ENCODE measurements around the gene ATG5. TPM values are rescaled to one million over a fixed set of nuclear protein-coding genes. Genes with fewer than 3 reads are reported as not detected.

The ATG5 gene
- polyA plus RNA-seq, 1 of the 3 experiments (the other 2 are of a cell fraction) = 15.5 TPM

DNA sequence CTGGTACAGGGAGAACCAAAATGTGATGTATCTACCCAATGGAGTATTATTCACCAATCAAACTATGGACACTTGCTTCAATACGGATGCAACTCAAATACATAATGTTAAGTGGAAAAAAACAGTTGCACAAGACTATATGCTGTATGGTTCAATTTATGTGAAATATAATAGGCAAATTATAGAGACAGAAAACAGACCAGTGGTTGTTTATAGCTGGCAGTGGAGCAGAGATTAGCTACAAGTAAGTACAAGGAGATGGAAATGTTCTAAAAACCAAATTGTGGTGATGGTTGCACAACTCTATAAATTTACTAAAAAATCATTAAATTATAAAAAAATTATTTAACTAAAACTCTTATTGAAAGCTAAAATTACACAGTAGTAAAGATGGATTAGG is 126.2 kb downstream of the ATG5 start:
- Histone ChIP-seq H3K27ac (ENCODE audit: low read depth in 2 of 2, low read length in 1 of 2) (peak overlapping the region in 1 of 2 experiments; percentile 68; a peak in 2 of 4 replicates), H3K9ac (no peak overlapping the region), H3K4me1 (ENCODE audit: control insufficient read depth in 1 of 2, insufficient read depth in 2 of 2, low read depth in 1 of 2, low read length in 1 of 2) (peaks cover 0 to 3% of the 10 kb centered on the region in 2 experiments; a peak in 2 of 4 replicates), H3K4me2 (no peak overlapping the region), H3K9me3 (no peaks in the 10 kb centered on the region), H3K9me2 (no peaks in the 10 kb centered on the region), H3K36me3 (replicated peaks in 1 of 2; ENCODE audit: control insufficient read depth in 1 of 2, insufficient read depth in 2 of 2, low read length in 1 of 2) (peaks cover 7 to 30% of the 10 kb centered on the region in 2 experiments), H4K20me1 (ENCODE audit: insufficient read depth) (no peaks in the 10 kb centered on the region), H2AFZ (ENCODE audit: low read depth) (no peak overlapping the region), H3K27me3 (ENCODE audit: insufficient read depth) (no peaks in the 10 kb centered on the region), H3K79me2 (ENCODE audit: insufficient read depth) (peaks cover 3% of the 10 kb centered on the region), H3F3A (replicated peaks; ENCODE audit: insufficient read depth) (peaks cover 16% of the 10 kb centered on the region), H3K4me3 (ENCODE audit: low read depth in 2 of 2, low read length in 1 of 2) (no peak overlapping the region)
- TF ChIP-seq FOXM1 (IDR thresholded peaks at IDR 0.05; ENCODE audit: low read depth) = no peak
- no peak for TF ChIP-seq FOXJ3 (CRISPR knock-in tag; IDR thresholded peaks at IDR 0.05)
- no peak for TF ChIP-seq GABPA (IDR thresholded peaks at IDR 0.05; ENCODE audit: low read depth)
- no peak for TF ChIP-seq RAD21 (IDR thresholded peaks at IDR 0.05; ENCODE audit: low read length)
- TF ChIP-seq NFIC (IDR thresholded peaks at IDR 0.05; ENCODE audit: borderline replicate concordance) = no peak
- TF ChIP-seq TAF1 (IDR thresholded peaks at IDR 0.05; ENCODE audit: borderline replicate concordance, low read depth, low read length) = no peak
- TF ChIP-seq, protein P1, sequence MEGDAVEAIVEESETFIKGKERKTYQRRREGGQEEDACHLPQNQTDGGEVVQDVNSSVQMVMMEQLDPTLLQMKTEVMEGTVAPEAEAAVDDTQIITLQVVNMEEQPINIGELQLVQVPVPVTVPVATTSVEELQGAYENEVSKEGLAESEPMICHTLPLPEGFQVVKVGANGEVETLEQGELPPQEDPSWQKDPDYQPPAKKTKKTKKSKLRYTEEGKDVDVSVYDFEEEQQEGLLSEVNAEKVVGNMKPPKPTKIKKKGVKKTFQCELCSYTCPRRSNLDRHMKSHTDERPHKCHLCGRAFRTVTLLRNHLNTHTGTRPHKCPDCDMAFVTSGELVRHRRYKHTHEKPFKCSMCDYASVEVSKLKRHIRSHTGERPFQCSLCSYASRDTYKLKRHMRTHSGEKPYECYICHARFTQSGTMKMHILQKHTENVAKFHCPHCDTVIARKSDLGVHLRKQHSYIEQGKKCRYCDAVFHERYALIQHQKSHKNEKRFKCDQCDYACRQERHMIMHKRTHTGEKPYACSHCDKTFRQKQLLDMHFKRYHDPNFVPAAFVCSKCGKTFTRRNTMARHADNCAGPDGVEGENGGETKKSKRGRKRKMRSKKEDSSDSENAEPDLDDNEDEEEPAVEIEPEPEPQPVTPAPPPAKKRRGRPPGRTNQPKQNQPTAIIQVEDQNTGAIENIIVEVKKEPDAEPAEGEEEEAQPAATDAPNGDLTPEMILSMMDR (IDR thresholded peaks at IDR 0.05) = no peak
- no peak for TF ChIP-seq POLR2AphosphoS5 (IDR thresholded peaks at IDR 0.05; ENCODE audit: low read depth, low read length)
- no peak for TF ChIP-seq NRF1 (IDR thresholded peaks at IDR 0.05; ENCODE audit: low read depth, low read length)
- TF ChIP-seq RXRA (IDR thresholded peaks at IDR 0.05; ENCODE audit: borderline replicate concordance, low read depth) = no peak
- TF ChIP-seq EZH2phosphoT487 (IDR thresholded peaks at IDR 0.05; ENCODE audit: borderline replicate concordance, low read depth) = no peak
- TF ChIP-seq, protein P2, sequence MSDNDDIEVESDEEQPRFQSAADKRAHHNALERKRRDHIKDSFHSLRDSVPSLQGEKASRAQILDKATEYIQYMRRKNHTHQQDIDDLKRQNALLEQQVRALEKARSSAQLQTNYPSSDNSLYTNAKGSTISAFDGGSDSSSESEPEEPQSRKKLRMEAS (IDR thresholded peaks at IDR 0.05; ENCODE audit: low read depth) = no peak
- POLR2A ChIA-PET = no interaction called here
- WGBS (ENCODE audit: low lambda C conversion rate) = 89% methylated on average over 1 of the region's 1 CpG
- CTCF ChIA-PET = no interaction called here
- DNase-seq = no peak

DNA sequence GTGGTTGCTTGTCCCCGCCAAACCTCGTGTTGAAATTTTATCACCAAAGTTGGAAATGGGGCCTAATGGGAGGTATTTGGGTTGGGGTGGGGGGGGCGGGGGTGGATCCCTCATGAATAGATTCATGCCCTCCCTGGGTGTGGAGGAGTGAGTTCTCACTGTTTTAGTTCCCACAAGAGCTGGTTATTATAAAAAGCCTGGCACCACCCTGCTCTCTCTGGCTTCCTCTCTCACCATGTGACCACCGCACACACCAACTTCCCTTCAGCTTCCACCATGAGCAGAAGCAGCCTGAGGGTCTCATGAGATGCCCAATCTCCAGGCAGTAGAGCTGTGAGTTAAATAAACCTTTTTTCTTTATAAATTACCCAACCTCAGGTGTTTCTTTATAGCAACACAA is 128.1 kb downstream of the ATG5 start:
- H3K27me3 ChIP-seq (ENCODE audit: insufficient read depth) = no peaks in the 10 kb centered on the region
- H3K4me1 ChIP-seq (ENCODE audit: control insufficient read depth in 1 of 2, insufficient read depth in 2 of 2, low read depth in 1 of 2, low read length in 1 of 2) = peaks cover 6 to 13% of the 10 kb centered on the region in 2 experiments; a peak in 3 of 4 replicates
- DNase-seq = no peak
- no peaks in the 10 kb centered on the region for H3K9me2 ChIP-seq
- H3K4me3 ChIP-seq (ENCODE audit: low read depth in 2 of 2, low read length in 1 of 2) = no peak overlapping the region
- H3F3A ChIP-seq (replicated peaks; ENCODE audit: insufficient read depth) = peaks cover 31% of the 10 kb centered on the region
- H3K27ac ChIP-seq (ENCODE audit: low read depth in 2 of 2, low read length in 1 of 2) = no peak overlapping the region
- no peaks in the 10 kb centered on the region for H4K20me1 ChIP-seq (ENCODE audit: insufficient read depth)
- no peak overlapping the region for H2AFZ ChIP-seq (ENCODE audit: low read depth)
- CTCF ChIA-PET = interaction anchor here (1.1 kb wide), 1 partner anchor 42 kb away, joined by 3 read pairs; no protein-coding TSS in a partner anchor
- H3K36me3 ChIP-seq (replicated peaks in 1 of 2; ENCODE audit: control insufficient read depth in 1 of 2, insufficient read depth in 2 of 2, low read length in 1 of 2) = peaks cover 7 to 40% of the 10 kb centered on the region in 2 experiments
- H3K9me3 ChIP-seq = no peaks in the 10 kb centered on the region
- peaks cover 9% of the 10 kb centered on the region for H3K79me2 ChIP-seq (ENCODE audit: insufficient read depth)
- WGBS (ENCODE audit: low lambda C conversion rate) = 91% methylated on average over 4 of the region's 4 CpGs
- no peak overlapping the region for H3K9ac ChIP-seq
- POLR2A ChIA-PET = no interaction called here
- no peak overlapping the region for H3K4me2 ChIP-seq
- TF ChIP-seq, protein P3, sequence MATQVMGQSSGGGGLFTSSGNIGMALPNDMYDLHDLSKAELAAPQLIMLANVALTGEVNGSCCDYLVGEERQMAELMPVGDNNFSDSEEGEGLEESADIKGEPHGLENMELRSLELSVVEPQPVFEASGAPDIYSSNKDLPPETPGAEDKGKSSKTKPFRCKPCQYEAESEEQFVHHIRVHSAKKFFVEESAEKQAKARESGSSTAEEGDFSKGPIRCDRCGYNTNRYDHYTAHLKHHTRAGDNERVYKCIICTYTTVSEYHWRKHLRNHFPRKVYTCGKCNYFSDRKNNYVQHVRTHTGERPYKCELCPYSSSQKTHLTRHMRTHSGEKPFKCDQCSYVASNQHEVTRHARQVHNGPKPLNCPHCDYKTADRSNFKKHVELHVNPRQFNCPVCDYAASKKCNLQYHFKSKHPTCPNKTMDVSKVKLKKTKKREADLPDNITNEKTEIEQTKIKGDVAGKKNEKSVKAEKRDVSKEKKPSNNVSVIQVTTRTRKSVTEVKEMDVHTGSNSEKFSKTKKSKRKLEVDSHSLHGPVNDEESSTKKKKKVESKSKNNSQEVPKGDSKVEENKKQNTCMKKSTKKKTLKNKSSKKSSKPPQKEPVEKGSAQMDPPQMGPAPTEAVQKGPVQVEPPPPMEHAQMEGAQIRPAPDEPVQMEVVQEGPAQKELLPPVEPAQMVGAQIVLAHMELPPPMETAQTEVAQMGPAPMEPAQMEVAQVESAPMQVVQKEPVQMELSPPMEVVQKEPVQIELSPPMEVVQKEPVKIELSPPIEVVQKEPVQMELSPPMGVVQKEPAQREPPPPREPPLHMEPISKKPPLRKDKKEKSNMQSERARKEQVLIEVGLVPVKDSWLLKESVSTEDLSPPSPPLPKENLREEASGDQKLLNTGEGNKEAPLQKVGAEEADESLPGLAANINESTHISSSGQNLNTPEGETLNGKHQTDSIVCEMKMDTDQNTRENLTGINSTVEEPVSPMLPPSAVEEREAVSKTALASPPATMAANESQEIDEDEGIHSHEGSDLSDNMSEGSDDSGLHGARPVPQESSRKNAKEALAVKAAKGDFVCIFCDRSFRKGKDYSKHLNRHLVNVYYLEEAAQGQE (IDR thresholded peaks at IDR 0.05; ENCODE audit: low read depth, low read length) = no peak
- TF ChIP-seq TAF1 (IDR thresholded peaks at IDR 0.05; ENCODE audit: borderline replicate concordance, low read depth, low read length) = no peak
- TF ChIP-seq, protein P4, sequence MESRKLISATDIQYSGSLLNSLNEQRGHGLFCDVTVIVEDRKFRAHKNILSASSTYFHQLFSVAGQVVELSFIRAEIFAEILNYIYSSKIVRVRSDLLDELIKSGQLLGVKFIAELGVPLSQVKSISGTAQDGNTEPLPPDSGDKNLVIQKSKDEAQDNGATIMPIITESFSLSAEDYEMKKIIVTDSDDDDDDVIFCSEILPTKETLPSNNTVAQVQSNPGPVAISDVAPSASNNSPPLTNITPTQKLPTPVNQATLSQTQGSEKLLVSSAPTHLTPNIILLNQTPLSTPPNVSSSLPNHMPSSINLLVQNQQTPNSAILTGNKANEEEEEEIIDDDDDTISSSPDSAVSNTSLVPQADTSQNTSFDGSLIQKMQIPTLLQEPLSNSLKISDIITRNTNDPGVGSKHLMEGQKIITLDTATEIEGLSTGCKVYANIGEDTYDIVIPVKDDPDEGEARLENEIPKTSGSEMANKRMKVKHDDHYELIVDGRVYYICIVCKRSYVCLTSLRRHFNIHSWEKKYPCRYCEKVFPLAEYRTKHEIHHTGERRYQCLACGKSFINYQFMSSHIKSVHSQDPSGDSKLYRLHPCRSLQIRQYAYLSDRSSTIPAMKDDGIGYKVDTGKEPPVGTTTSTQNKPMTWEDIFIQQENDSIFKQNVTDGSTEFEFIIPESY (IDR thresholded peaks at IDR 0.05; ENCODE audit: borderline replicate concordance, low read depth) = no peak
- TF ChIP-seq, protein P5, sequence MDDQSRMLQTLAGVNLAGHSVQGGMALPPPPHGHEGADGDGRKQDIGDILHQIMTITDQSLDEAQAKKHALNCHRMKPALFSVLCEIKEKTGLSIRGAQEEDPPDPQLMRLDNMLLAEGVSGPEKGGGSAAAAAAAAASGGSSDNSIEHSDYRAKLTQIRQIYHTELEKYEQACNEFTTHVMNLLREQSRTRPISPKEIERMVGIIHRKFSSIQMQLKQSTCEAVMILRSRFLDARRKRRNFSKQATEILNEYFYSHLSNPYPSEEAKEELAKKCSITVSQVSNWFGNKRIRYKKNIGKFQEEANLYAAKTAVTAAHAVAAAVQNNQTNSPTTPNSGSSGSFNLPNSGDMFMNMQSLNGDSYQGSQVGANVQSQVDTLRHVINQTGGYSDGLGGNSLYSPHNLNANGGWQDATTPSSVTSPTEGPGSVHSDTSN (IDR thresholded peaks at IDR 0.05) = no peak
- no peak for TF ChIP-seq SMC3 (IDR thresholded peaks at IDR 0.05; ENCODE audit: low read depth, low read length)
- no peak for TF ChIP-seq TEAD4 (IDR thresholded peaks at IDR 0.05; ENCODE audit: borderline replicate concordance, insufficient read depth)
- no peak for TF ChIP-seq FOXJ3 (CRISPR knock-in tag; IDR thresholded peaks at IDR 0.05)
- TF ChIP-seq CHD2 (IDR thresholded peaks at IDR 0.05; ENCODE audit: low read length, partially characterized antibody) = no peak
- no peak for TF ChIP-seq FOXM1 (IDR thresholded peaks at IDR 0.05; ENCODE audit: low read depth)
- TF ChIP-seq RXRA (IDR thresholded peaks at IDR 0.05; ENCODE audit: borderline replicate concordance, low read depth) = no peak
- no peak for TF ChIP-seq YY1 (IDR thresholded peaks at IDR 0.05; ENCODE audit: low read depth)

All from SK-N-SH (cell line).